GM12878 (cell line): ENCODE measurements around the gene KCNN3. TPM values are rescaled to one million over a fixed set of nuclear protein-coding genes. Genes with fewer than 3 reads are reported as not detected.

Experiments used
- ATAC-seq: fragments of 200-7000 bp; cut with Tn5 transposase; 3 replicates; pipeline ENCODE4 v1.9.1; 2020; ENCODE audit warnings: mild to moderate bottlenecking, moderate library complexity
- BruUV-seq: library from RNA; stranded (reverse); fragments of 400-500 nt; replicated peaks from 2 replicates; lab custom pipeline; 2021; lab: Mats Ljungman, UMichigan
- CTCF ChIA-PET: fragments of 300-600 bp; sonication (Branson Sonifier 250); formaldehyde crosslinking; extraction: SDS; loops from one replicate; lab custom pipeline; 2021; ENCODE audit warnings: inconsistent platforms; lab: Yijun Ruan, JAX
- POLR2A ChIA-PET: fragments of 350-600 bp; formaldehyde crosslinking; extraction: SDS; loops from one replicate; lab custom pipeline; 2021; ENCODE audit warnings: inconsistent platforms; lab: Charles Lee
- RAD21 ChIA-PET: fragments of 300-600 bp; sonication (Branson Sonifier 250); formaldehyde crosslinking; loops from one replicate; lab custom pipeline; 2023; ENCODE audit warnings: antibody characterized with exemption; ENCODE audit not compliant: unreplicated experiment; lab: Charles Lee
- SMC1A ChIA-PET: fragments of 300-600 bp; sonication (Branson Sonifier 250); formaldehyde crosslinking; loops from one replicate; lab custom pipeline; 2023; ENCODE audit not compliant: unreplicated experiment, uncharacterized antibody; lab: Charles Lee
- DNase-seq: peaks from one replicate; pipeline ENCODE4 v3.0.0-alpha.2; 2011; ENCODE audit warnings: low read depth, low spot score
- FAIRE-seq: peaks from 3 replicates; lab custom pipeline; 2011; peaks lifted over from hg19 to GRCh38; lab: Jason Lieb, UNC
- H2AFZ ChIP-seq: 2 replicates; pipeline ENCODE4 v1.6.0; 2011; ENCODE audit warnings: low read depth, low read length, control low read depth; ENCODE audit not compliant: control insufficient read depth
- H3K27ac ChIP-seq: 2 replicates; pipeline ENCODE4 v1.5.1; 2011; ENCODE audit warnings: control low read depth; ENCODE audit not compliant: control insufficient read depth, insufficient read depth
- H3K27me3 ChIP-seq, 2 experiments: replicated peaks in 1 of 2; 2 replicates each; pipeline versions ENCODE4 v1.6.0 to v1.6.1; 2011; ENCODE audit warnings: low read length in 1 of 2; ENCODE audit not compliant: control insufficient read depth in 2 of 2, insufficient read depth in 2 of 2
- H3K36me3 ChIP-seq, 2 experiments: 2 replicates each; pipeline ENCODE4 v1.5.1; 2011; ENCODE audit warnings: low read length in 1 of 2; ENCODE audit not compliant: control insufficient read depth in 2 of 2, insufficient read depth in 2 of 2
- H3K4me1 ChIP-seq: 2 replicates; pipeline ENCODE4 v1.6.1; 2011; ENCODE audit warnings: mild to moderate bottlenecking, low read length, moderate library complexity, mixed read lengths; ENCODE audit not compliant: control insufficient read depth, insufficient read depth
- H3K4me2 ChIP-seq: 2 replicates; pipeline ENCODE4 v1.6.0; 2011; ENCODE audit warnings: control low read depth; ENCODE audit not compliant: control insufficient read depth, insufficient read depth
- H3K4me3 ChIP-seq: fragments of 200-600 bp; sonication (generic); 2 replicates; pipeline ENCODE4 v1.5.1; 2016
- H3K79me2 ChIP-seq: 2 replicates; pipeline ENCODE4 v1.6.0; 2011; ENCODE audit warnings: low read length; ENCODE audit not compliant: control insufficient read depth, insufficient read depth
- H3K9ac ChIP-seq: 2 replicates; pipeline ENCODE4 v1.8.0; 2011; ENCODE audit warnings: low read length, control low read depth, mixed read lengths; ENCODE audit not compliant: control insufficient read depth, insufficient read depth
- H3K9me3 ChIP-seq: replicated peaks from 3 replicates; pipeline ENCODE4 v1.5.1; 2011; ENCODE audit warnings: mild to moderate bottlenecking, low read length; ENCODE audit not compliant: control insufficient read depth, insufficient read depth
- H4K20me1 ChIP-seq: 2 replicates; pipeline ENCODE4 v1.6.0; 2011; ENCODE audit not compliant: control insufficient read depth, insufficient read depth
- CHD2 ChIP-seq: IDR thresholded peaks from 2 replicates; pipeline ENCODE4 v1.6.1; 2011; ENCODE audit warnings: low read depth, low read length, improper control_type of control experiment, borderline replicate concordance
- FOS ChIP-seq: IDR thresholded peaks from 3 replicates; pipeline ENCODE4 v1.6.1; 2011; ENCODE audit warnings: borderline replicate concordance; ENCODE audit not compliant: insufficient read length; ENCODE audit errors: extremely low read depth
- IKZF1 ChIP-seq: fragments of 450-650 bp; conservative IDR thresholded peaks from 2 replicates; pipeline ENCODE4 v1.6.1; 2017; ENCODE audit warnings: antibody characterized with exemption, mild to moderate bottlenecking
- PAX5 ChIP-seq: IDR thresholded peaks from 2 replicates; pipeline ENCODE4 v1.6.1; 2011; ENCODE audit warnings: low read depth, low read length, borderline replicate concordance
- PAX8 ChIP-seq: fragments of 450-650 bp; IDR thresholded peaks from 2 replicates; pipeline ENCODE4 v1.6.1; 2017; ENCODE audit warnings: mild to moderate bottlenecking, moderate library complexity
- POLR2A ChIP-seq: IDR thresholded peaks from 2 replicates; pipeline ENCODE4 v1.6.1; 2011; ENCODE audit warnings: low read depth, mild to moderate bottlenecking, low read length
- RAD21 ChIP-seq: IDR thresholded peaks from 2 replicates; pipeline ENCODE4 v1.6.1; 2011; ENCODE audit warnings: mild to moderate bottlenecking, low read depth, low read length, moderate library complexity; ENCODE audit not compliant: insufficient read depth
- RBBP5 ChIP-seq: fragments of 200-600 bp; sonication (generic); conservative IDR thresholded peaks from 2 replicates; pipeline ENCODE4 v1.6.1; 2016
- RUNX3 ChIP-seq: IDR thresholded peaks from 2 replicates; pipeline ENCODE4 v1.6.1; 2012; ENCODE audit warnings: low read length, inconsistent platforms
- SMARCA5 ChIP-seq: fragments of 450-650 bp; IDR thresholded peaks from 2 replicates; pipeline ENCODE4 v1.6.1; 2017; ENCODE audit warnings: mild to moderate bottlenecking
- SMC3 ChIP-seq: IDR thresholded peaks from 2 replicates; pipeline ENCODE4 v1.6.1; 2011; ENCODE audit warnings: low read length, improper control_type of control experiment, borderline replicate concordance
- SUZ12 ChIP-seq: fragments of 200-600 bp; sonication (generic); IDR thresholded peaks from one replicate; pipeline ENCODE4 v1.6.1; 2018; ENCODE audit warnings: antibody characterized with exemption, mild to moderate bottlenecking; ENCODE audit not compliant: unreplicated experiment
- ZBED1 ChIP-seq: IDR thresholded peaks from 2 replicates; pipeline ENCODE4 v1.6.1; 2016; ENCODE audit warnings: borderline replicate concordance
- ZNF384 ChIP-seq: IDR thresholded peaks from 2 replicates; pipeline ENCODE4 v1.6.1; 2012; ENCODE audit warnings: low read depth, mild to moderate bottlenecking, low read length, improper control_type of control experiment, borderline replicate concordance
- WGBS: methylation state at CpG from one replicate; pipeline ENCODE4 v1.1.6; 2016; ENCODE audit warnings: low lambda C conversion rate; ENCODE audit not compliant: insufficient replicate concordance, insufficient coverage; ENCODE audit errors: missing lambda C conversion rate; 5-methylcytosine and 5-hydroxymethylcytosine counted together
- in situ Hi-C: fragments of 300-500 bp; cut with MboI; formaldehyde crosslinking; loops from 9 replicates; pipeline ENCODE4 v1.14.3; 2018; ENCODE audit warnings: mixed read lengths
- intact Hi-C: fragments of 100-400 bp; cut with micrococcal nuclease; formaldehyde crosslinking; loops from one replicate; pipeline ENCODE4 v1.14.2; 2022; ENCODE audit not compliant: unreplicated experiment
- polyA plus RNA-seq, 11 experiments: library from polyadenylated mRNA; depleted of rRNA in 4 of 11; unstranded in 6 of 11; stranded (reverse) in 5 of 11; fragments of >200 nt; fragmentation: Nextera tagmentation in 4 of 11; fragmentation: Illumina TruSeq in 1 of 11; extraction: Ambion mirVana in 4 of 11; extraction: Trizol in 1 of 11; gene quantifications; 1 replicate in 1 of 11; 2 replicates in 10 of 11; pipeline versions ENCODE4 v1.2.1 to v1.2.3, GENCODE V29; 2011 to 2016; ENCODE audit warnings: inconsistent platforms in 2 of 11, missing spikeins in 2 of 11, low read depth in 1 of 11
- total RNA-seq, 4 experiments: library from RNA; depleted of rRNA in 3 of 4; stranded (reverse); fragments of >200 nt in 3 of 4; fragmentation: Illumina TruSeq in 1 of 4; extraction: Trizol in 1 of 4; gene quantifications; 2 replicates each; pipeline versions ENCODE4 v1.2.1 to v1.2.3, GENCODE V29; 2013 to 2021
- TF ChIP-seq, protein P1 (sequence below): IDR thresholded peaks from 2 replicates; pipeline ENCODE4 v1.6.1; 2012; ENCODE audit warnings: low read depth, low read length, improper control_type of control experiment
- TF ChIP-seq, protein P2 (sequence below): fragments of 450-650 bp; IDR thresholded peaks from 2 replicates; pipeline ENCODE4 v1.6.1; 2016; ENCODE audit warnings: mild to moderate bottlenecking, moderate library complexity, borderline replicate concordance

Gene KCNN3
- total and polyA plus RNA-seq, 10 of the 15 experiments (the other 5 are each of a cell fraction or from before 2014, with no cell fraction given): 3.5 to 26.4 (median 14.9) TPM

GRCh38 chr1:154669464-154670282 is 200.4 kb downstream of the KCNN3 start (continued):
- TF ChIP-seq RAD21 (peak; percentile 98), SMARCA5 (0 out of 2 replicates have a peak, but pooled peaks have one; percentile 48), PAX5 (0 out of 2 replicates have a peak, but pooled peaks have one; percentile 8), POLR2A (no peak)
- TF ChIP-seq, all 136 proteins: peak for 9

- FAIRE-seq: no peak
- DNase-seq: no peak
- Histone ChIP-seq H3K36me3 (no peaks in the 10 kb centered on the region), H4K20me1 (no peaks in the 10 kb centered on the region), H3K4me1 (no peaks in the 10 kb centered on the region), H2AFZ (no peak overlapping the region), H3K9ac (no peak overlapping the region), H3K27me3 (no peaks in the 10 kb centered on the region), H3K27ac (no peak overlapping the region), H3K4me3 (no peak overlapping the region), H3K79me2 (no peaks in the 10 kb centered on the region), H3K9me3 (no peaks in the 10 kb centered on the region), H3K4me2 (no peak overlapping the region)
- WGBS: 45% methylated on average over 7 of the region's 7 CpGs
- SMC1A ChIA-PET: interaction anchor here (0.6 to 4.6 kb wide), 10 partner anchors 11 to 290 kb away, joined by 3 to 113 read pairs (median 4); partner anchors contain the start of gene PBXIP1
- in situ Hi-C loops: loop anchor here (5.0 kb wide), 1 partner anchor 216 kb away; no protein-coding TSS in a partner anchor
- intact Hi-C loops: loop anchor here (5.0 kb wide), 2 partner anchors 184 to 396 kb away; partner anchors contain the start of gene EFNA4
- CTCF ChIA-PET: interaction anchor here (1.0 to 5.5 kb wide), 9 partner anchors 19 to 395 kb away, joined by 3 to 137 read pairs (median 5); no protein-coding TSS in a partner anchor
- ATAC-seq: no peak
- no TSS peak for BruUV-seq
- RAD21 ChIA-PET: interaction anchor here (0.7 to 2.0 kb wide), 5 partner anchors 33 to 270 kb away, joined by 3 to 10 read pairs (median 4); partner anchors contain the start of gene PMVK
- POLR2A ChIA-PET: interaction anchor here (0.7 kb wide), 1 partner anchor 219 kb away, joined by 3 read pairs; no protein-coding TSS in a partner anchor
- TF ChIP-seq SUZ12 (no peak), FOS (no peak), RBBP5 (no peak), IKZF1 (no peak), ZBED1 (no peak), RUNX3 (no peak), SMC3 (no peak), ZNF384 (no peak), PAX8 (no peak), CHD2 (no peak)
- TF ChIP-seq, protein P1, sequence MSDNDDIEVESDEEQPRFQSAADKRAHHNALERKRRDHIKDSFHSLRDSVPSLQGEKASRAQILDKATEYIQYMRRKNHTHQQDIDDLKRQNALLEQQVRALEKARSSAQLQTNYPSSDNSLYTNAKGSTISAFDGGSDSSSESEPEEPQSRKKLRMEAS: no peak
- TF ChIP-seq, protein P2, sequence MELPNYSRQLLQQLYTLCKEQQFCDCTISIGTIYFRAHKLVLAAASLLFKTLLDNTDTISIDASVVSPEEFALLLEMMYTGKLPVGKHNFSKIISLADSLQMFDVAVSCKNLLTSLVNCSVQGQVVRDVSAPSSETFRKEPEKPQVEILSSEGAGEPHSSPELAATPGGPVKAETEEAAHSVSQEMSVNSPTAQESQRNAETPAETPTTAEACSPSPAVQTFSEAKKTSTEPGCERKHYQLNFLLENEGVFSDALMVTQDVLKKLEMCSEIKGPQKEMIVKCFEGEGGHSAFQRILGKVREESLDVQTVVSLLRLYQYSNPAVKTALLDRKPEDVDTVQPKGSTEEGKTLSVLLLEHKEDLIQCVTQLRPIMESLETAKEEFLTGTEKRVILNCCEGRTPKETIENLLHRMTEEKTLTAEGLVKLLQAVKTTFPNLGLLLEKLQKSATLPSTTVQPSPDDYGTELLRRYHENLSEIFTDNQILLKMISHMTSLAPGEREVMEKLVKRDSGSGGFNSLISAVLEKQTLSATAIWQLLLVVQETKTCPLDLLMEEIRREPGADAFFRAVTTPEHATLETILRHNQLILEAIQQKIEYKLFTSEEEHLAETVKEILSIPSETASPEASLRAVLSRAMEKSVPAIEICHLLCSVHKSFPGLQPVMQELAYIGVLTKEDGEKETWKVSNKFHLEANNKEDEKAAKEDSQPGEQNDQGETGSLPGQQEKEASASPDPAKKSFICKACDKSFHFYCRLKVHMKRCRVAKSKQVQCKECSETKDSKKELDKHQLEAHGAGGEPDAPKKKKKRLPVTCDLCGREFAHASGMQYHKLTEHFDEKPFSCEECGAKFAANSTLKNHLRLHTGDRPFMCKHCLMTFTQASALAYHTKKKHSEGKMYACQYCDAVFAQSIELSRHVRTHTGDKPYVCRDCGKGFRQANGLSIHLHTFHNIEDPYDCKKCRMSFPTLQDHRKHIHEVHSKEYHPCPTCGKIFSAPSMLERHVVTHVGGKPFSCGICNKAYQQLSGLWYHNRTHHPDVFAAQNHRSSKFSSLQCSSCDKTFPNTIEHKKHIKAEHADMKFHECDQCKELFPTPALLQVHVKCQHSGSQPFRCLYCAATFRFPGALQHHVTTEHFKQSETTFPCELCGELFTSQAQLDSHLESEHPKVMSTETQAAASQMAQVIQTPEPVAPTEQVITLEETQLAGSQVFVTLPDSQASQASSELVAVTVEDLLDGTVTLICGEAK: no peak
These were observed 203.9 kb downstream of the KCNN3 start for GRCh38 chr1:154666051-154666790.
